Measurements from ENCODE around the gene LMO7. TPM values are rescaled to one million over a fixed set of nuclear protein-coding genes. Genes with fewer than 3 reads are reported as not detected.

The LMO7 gene
- total and polyA plus RNA-seq, 4 donors: 75.9 to 679 (median 214) TPM

DNA sequence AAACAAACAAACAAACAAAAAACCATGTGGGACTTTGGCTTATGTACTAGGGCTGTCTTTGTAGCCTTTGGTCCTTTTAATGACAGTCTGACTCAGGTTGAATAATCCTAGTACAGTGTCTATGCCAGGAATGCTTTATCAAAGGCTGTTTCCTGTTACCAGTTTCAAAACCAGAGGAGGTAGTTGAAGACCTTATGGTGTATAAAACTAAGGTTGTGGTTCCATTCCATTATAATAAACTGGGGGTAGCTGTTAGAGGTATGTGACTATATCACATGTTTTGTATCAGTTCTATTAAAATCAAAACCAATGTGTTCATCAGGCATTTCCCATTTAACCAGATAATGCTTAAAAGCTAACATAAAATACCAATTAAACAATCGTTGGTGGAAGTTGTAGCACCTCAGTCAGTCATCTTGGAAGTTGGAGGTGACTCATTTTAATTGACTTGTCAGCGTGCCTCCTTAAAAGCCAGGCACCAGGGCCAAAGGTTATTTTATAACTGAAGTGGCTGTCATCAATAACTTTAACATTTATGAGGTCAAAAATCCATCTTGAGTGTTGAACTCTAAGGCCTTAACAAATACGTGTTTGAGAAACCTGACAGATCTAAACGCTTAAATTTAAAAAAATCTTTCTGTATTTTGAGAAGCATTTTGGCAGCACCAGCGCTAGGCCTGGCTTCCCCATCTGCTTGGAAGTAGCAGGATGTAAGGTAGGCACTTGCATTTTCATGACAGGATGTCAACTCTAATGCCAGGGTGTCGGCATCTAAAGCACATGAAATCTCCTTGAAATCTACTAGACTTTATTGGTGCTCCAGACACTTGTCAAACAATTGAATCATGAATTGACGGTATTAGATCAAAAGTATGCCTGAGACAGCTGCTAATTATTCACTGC, 162.5 kb downstream of the LMO7 start:
- ATAC-seq (ENCODE audit: insufficient read depth, low FRiP score) (no peak), DNase-seq (no peak)
- Histone ChIP-seq H3K36me3 (ENCODE audit: control insufficient read depth in 4 of 4, insufficient read depth in 4 of 4, low read length in 4 of 4) (peaks cover 0 to 9% (median 2%) of the 10 kb centered on the region in 4 donors), H3K9me3 (ENCODE audit: control insufficient read depth in 4 of 4, insufficient read depth in 3 of 4, low read length in 3 of 4) (no peaks in the 10 kb centered on the region), H3K9ac (ENCODE audit: insufficient read depth in 1 of 2, low read length in 2 of 2) (no peak overlapping the region), H3K4me3 (no peak overlapping the region), H3K4me1 (ENCODE audit: control insufficient read depth in 5 of 5, insufficient read depth in 5 of 5, low read length in 5 of 5) (peaks cover 0 to 20% (median 2%) of the 10 kb centered on the region in 5 donors), H3K27ac (ENCODE audit: low read depth in 1 of 2, low read length in 1 of 2) (peak overlapping the region in 1 of 2 donors; percentile 49), H3K27me3 (ENCODE audit: control insufficient read depth in 3 of 3, insufficient read depth in 3 of 3, low read length in 2 of 3) (no peaks in the 10 kb centered on the region)
- 70 to 86% methylated on average over 7 of the region's 7 CpGs for WGBS, 2 donors
- TF ChIP-seq CTCF (IDR thresholded peaks at IDR 0.05; ENCODE audit: control extremely low read depth, extremely low read depth): no peak

- Histone ChIP-seq H3K36me3 (ENCODE audit: control insufficient read depth in 4 of 4, insufficient read depth in 4 of 4, low read length in 4 of 4) (peaks cover 0 to 9% (median 6%) of the 10 kb centered on the region in 4 donors), H3K4me3 (no peak overlapping the region), H3K4me1 (ENCODE audit: control insufficient read depth in 5 of 5, insufficient read depth in 5 of 5, low read length in 5 of 5) (peaks cover 0 to 17% (median 2%) of the 10 kb centered on the region in 5 donors), H3K9ac (ENCODE audit: insufficient read depth in 1 of 2, low read length in 2 of 2) (no peak overlapping the region), H3K27ac (ENCODE audit: low read depth in 1 of 2, low read length in 1 of 2) (peak overlapping the region; percentile 20 to 72), H3K27me3 (ENCODE audit: control insufficient read depth in 3 of 3, insufficient read depth in 3 of 3, low read length in 2 of 3) (no peaks in the 10 kb centered on the region), H3K9me3 (ENCODE audit: control insufficient read depth in 4 of 4, insufficient read depth in 3 of 4, low read length in 3 of 4) (no peaks in the 10 kb centered on the region)
- no peak for DNase-seq
- no peak for ATAC-seq (ENCODE audit: insufficient read depth, low FRiP score)
- no peak for TF ChIP-seq CTCF (IDR thresholded peaks at IDR 0.05; ENCODE audit: control extremely low read depth, extremely low read depth)
- 63 to 68% methylated on average over 9 of the region's 9 CpGs for WGBS, 2 donors
These were observed 164.4 kb downstream of the LMO7 start for GRCh38 chr13:75800545-75800944.

DNA sequence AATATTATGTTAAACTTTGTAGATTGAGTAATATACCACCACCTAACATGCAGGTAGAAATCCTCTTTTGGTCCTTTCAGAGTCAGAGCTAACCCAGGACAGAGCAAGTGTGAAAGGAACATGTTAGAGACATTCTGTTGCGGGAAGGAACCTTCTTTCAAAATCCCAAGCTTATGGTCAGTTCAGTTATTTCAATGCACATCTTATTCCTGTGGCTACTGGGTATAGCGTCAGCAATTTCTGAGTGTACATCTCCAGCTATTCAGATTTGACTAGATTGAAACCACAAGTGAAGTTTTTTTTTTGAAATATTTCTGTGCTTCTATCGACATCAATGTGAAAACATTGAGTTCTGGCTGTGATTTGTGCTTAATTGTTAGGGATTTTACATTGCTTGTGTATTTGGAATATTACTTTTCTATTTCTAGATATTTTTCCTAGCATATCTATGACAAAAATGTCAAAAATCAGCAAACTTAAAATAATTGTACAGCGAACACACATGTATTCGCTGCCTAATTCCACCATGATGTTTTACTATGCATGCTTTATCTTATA, 165.3 kb downstream of the LMO7 start:
- Histone ChIP-seq H3K27ac (ENCODE audit: low read depth in 1 of 2, low read length in 1 of 2) (no peak overlapping the region), H3K36me3 (ENCODE audit: control insufficient read depth in 4 of 4, insufficient read depth in 4 of 4, low read length in 4 of 4) (peaks cover 0 to 9% (median 8%) of the 10 kb centered on the region in 4 donors), H3K4me3 (no peak overlapping the region), H3K9ac (ENCODE audit: insufficient read depth in 1 of 2, low read length in 2 of 2) (no peak overlapping the region), H3K27me3 (ENCODE audit: control insufficient read depth in 3 of 3, insufficient read depth in 3 of 3, low read length in 2 of 3) (no peaks in the 10 kb centered on the region), H3K9me3 (ENCODE audit: control insufficient read depth in 4 of 4, insufficient read depth in 3 of 4, low read length in 3 of 4) (peaks cover 0 to 3% (median 0%) of the 10 kb centered on the region in 4 donors), H3K4me1 (ENCODE audit: control insufficient read depth in 5 of 5, insufficient read depth in 5 of 5, low read length in 5 of 5) (peaks cover 0 to 17% (median 2%) of the 10 kb centered on the region in 5 donors)
- ATAC-seq (ENCODE audit: insufficient read depth, low FRiP score) (no peak), DNase-seq (no peak)
- no peak for TF ChIP-seq CTCF (IDR thresholded peaks at IDR 0.05; ENCODE audit: control extremely low read depth, extremely low read depth)
- WGBS, 2 donors: 89 to 93% methylated on average over 5 of the region's 5 CpGs

Data from lung (tissue), 12 donors.